ENCODE measurements around the gene TMEM145. TPM values are rescaled to one million over a fixed set of nuclear protein-coding genes. Genes with fewer than 3 reads are reported as not detected.

TMEM145 gene
- total and polyA plus RNA-seq, 9 of the 15 experiments (the other 6 are each of a cell fraction or from before 2014, with no cell fraction given): 0.80 to 5.5 (median 1.9) TPM; not detected in 3

- peak; percentile 60; the same call in 1 of the 2 replicates for TF ChIP-seq ZBTB33 (CRISPR knock-in tag; IDR thresholded peaks at IDR 0.05)
Measured at GRCh38 chr19:42343344-42344110, 30.4 kb downstream of the TMEM145 start (continued).

- ChIA-PET POLR2A (no interaction called here), CTCF (ENCODE audit: low intra/inter-chr PET ratio) (no interaction called here)
- ATAC-seq (no peak), FAIRE-seq (no peak), DNase-seq (ENCODE audit: extremely low read depth in 1 of 4, low spot score in 3 of 4) (no peak)
- H3K9ac ChIP-seq (ENCODE audit: insufficient read depth in 1 of 2, low read depth in 2 of 2, low read length in 2 of 2): no peak overlapping the region; a peak in 1 of 4 replicates
- no peak overlapping the region for H3K4me2 ChIP-seq (ENCODE audit: insufficient read depth, low read length)
- no peak overlapping the region for H3K4me3 ChIP-seq
- H3K27me3 ChIP-seq (ENCODE audit: control insufficient read depth in 2 of 2, insufficient read depth in 2 of 2, low read length in 2 of 2): no peaks in the 10 kb centered on the region
- no TSS peak for BruUV-seq (replicated peaks)
- H3K36me3 ChIP-seq (ENCODE audit: control insufficient read depth, insufficient read depth, low read length): peaks cover 8% of the 10 kb centered on the region; the same call in 1 of the 3 replicates
- H3K79me2 ChIP-seq (ENCODE audit: control insufficient read depth, insufficient read depth, low read length): no peaks in the 10 kb centered on the region
- no peaks in the 10 kb centered on the region for H4K20me1 ChIP-seq (replicated peaks; ENCODE audit: control insufficient read depth, insufficient read depth, low read length)
- H2AFZ ChIP-seq (ENCODE audit: low read depth, low read length): no peak overlapping the region
- no peaks in the 10 kb centered on the region for H3K9me1 ChIP-seq (ENCODE audit: control insufficient read depth, insufficient read depth, low read length)
- TF ChIP-seq SFPQ (IDR thresholded peaks at IDR 0.05; ENCODE audit: low read depth, low read length) (no peak), SAFB2 (IDR thresholded peaks at IDR 0.05; ENCODE audit: borderline replicate concordance, low read depth, low read length, severe bottlenecking) (no peak)
- WGBS (ENCODE audit: insufficient coverage, low coverage, missing lambda C conversion rate): 84% methylated on average over 14 of the region's 18 CpGs
- in situ Hi-C loops (cut with MboI): no loop called here
- peaks cover 0 to 8% of the 10 kb centered on the region in 2 experiments; a peak in 1 of 5 replicates for H3K4me1 ChIP-seq (replicated peaks in 1 of 2; ENCODE audit: control insufficient read depth in 2 of 2, insufficient read depth in 2 of 2, low read length in 2 of 2)
- H3K27ac ChIP-seq (ENCODE audit: extremely low read depth, low read depth, low read length): no peak overlapping the region
- no peaks in the 10 kb centered on the region for H3K9me3 ChIP-seq (replicated peaks; ENCODE audit: control insufficient read depth, insufficient read depth, low read depth, low read length)
- intact Hi-C loops (cut with micrococcal nuclease): no loop called here
Measured at GRCh38 chr19:42344336-42344893, 31.3 kb downstream of the TMEM145 start.

All from K562 (cell line).